ENCODE results near the gene ADI1. TPM values are rescaled to one million over a fixed set of nuclear protein-coding genes. Genes with fewer than 3 reads are reported as not detected.
"Not testable (repeated sequence)": the region's sequence is repeated elsewhere in the genome, so short reads cannot be mapped to it uniquely, and the experiment has no call there.

The ADI1 gene
- total RNA-seq, 5 donors from 2014 or later (not counting 1 experiment from before 2014, with no cell fraction given), result 20.9 to 29.0 (median 28.3) TPM

DNA sequence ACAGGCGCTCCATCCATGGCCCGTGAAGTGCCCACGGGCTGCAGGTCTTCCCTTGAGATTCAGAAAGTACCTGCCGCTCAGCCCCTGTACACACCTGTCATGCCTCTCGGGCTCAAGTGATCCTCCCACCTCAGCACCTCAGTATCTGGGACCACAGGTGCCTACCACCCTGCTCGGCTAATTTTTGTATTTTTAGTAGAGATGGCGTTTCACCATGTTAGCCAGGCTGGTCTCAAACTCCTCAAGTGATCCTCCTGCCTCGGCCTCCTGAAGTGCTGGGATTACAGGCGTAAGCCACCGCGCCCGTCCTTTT lies 26.9 kb downstream of the ADI1 start:
- H3K4me1 ChIP-seq (ENCODE audit: control insufficient read depth in 1 of 2, extremely low read depth in 1 of 2, insufficient read depth in 2 of 2, low read length in 2 of 2); H3K27me3 ChIP-seq (replicated peaks in 1 of 2; ENCODE audit: control insufficient read depth in 2 of 2, extremely low read depth in 1 of 2, insufficient read depth in 2 of 2, low read length in 1 of 2); H3K4me3 ChIP-seq (ENCODE audit: control insufficient read depth in 1 of 2, extremely low read depth in 1 of 2, low read length in 1 of 2); DNase-seq; ATAC-seq (replicated peaks in 1 of 4); POLR2A ChIA-PET; H3K9me3 ChIP-seq; H3K27ac ChIP-seq (ENCODE audit: low read length); H3K4me3 Mint-ChIP-seq; H3K27ac Mint-ChIP-seq; CTCF ChIA-PET; H3K27me3 Mint-ChIP-seq; H3K9me3 Mint-ChIP-seq; H3K4me1 Mint-ChIP-seq: not testable (repeated sequence)
- 96% methylated on average over 8 of the region's 12 CpGs for WGBS (ENCODE audit: insufficient coverage)
- H3K36me3 ChIP-seq (ENCODE audit: control insufficient read depth in 2 of 2, extremely low read depth in 1 of 2, insufficient read depth in 1 of 2, low read length in 1 of 2), result peaks cover 2 to 12% of the 10 kb centered on the region in 2 donors
- H3K36me3 Mint-ChIP-seq, result peaks cover 19% of the 10 kb centered on the region

DNA sequence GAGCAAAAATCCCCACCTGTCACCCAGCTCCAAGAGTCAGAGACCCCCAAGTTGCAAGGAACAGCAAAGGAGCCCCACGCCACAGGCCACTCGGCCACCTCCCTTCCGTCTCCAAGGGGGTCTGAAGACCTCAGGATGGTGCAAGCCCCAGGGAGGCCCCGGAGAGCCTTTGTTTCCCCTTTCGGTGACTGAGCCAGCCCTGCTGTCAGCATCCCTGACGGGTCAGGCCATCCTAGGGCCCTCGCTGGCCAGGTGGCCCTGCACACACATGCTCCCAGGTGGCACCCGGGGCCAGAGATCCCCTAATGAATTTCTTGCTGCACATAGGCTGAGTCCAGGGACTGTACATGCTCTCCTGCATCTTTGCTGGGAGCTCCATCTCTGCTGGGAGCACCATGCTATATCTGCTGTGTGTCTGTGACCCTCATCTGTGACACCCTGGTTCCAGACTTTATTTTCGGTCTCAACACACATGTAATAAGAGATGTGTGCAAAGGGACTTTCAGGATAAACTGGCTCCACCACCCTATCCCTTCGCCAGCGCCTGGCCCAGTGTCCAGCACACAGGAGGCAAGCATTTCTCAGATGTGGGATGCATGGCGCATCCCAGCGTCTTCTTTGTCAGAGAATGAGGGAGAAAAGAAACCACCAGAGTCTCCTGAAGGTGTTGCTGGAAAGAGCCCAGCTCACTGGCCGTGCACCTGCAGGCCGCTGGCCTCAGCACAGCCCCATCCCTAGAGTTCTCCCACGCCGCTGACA lies 27.4 kb downstream of the ADI1 start:
- no peaks in the 10 kb centered on the region for H3K4me1 ChIP-seq (ENCODE audit: control insufficient read depth in 1 of 2, extremely low read depth in 1 of 2, insufficient read depth in 2 of 2, low read length in 2 of 2)
- CTCF ChIA-PET, result no interaction called here
- H3K27ac ChIP-seq (ENCODE audit: low read length), result no peak overlapping the region
- no peak overlapping the region for H3K4me3 ChIP-seq (ENCODE audit: control insufficient read depth in 1 of 2, extremely low read depth in 1 of 2, low read length in 1 of 2)
- peaks cover 0 to 2% of the 10 kb centered on the region in 2 experiments for H3K27me3 ChIP-seq (replicated peaks in 1 of 2; ENCODE audit: control insufficient read depth in 2 of 2, extremely low read depth in 1 of 2, insufficient read depth in 2 of 2, low read length in 1 of 2)
- DNase-seq, result peak in 1 of 35 experiments; percentile 8
- Mint-ChIP-seq H3K4me1 (peaks cover 0 to 4% (median 0%) of the 10 kb centered on the region in 3 donors), H3K4me3 (no peak overlapping the region), H3K9me3 (no peaks in the 10 kb centered on the region), H3K36me3 (peaks cover 14% of the 10 kb centered on the region), H3K27me3 (no peaks in the 10 kb centered on the region), H3K27ac (no peak overlapping the region)
- ATAC-seq (replicated peaks in 1 of 4), result no peak
- POLR2A ChIA-PET, result interaction anchor here in 1 of 2 donors (0.6 kb wide), 1 partner anchor 61 kb away, joined by 3 read pairs; no protein-coding TSS in a partner anchor
- H3K36me3 ChIP-seq (ENCODE audit: control insufficient read depth in 2 of 2, extremely low read depth in 1 of 2, insufficient read depth in 1 of 2, low read length in 1 of 2), result peaks cover 2 to 6% of the 10 kb centered on the region in 2 donors
- 90% methylated on average over 16 of the region's 17 CpGs for WGBS (ENCODE audit: insufficient coverage)
- H3K9me3 ChIP-seq, result no peaks in the 10 kb centered on the region

DNA sequence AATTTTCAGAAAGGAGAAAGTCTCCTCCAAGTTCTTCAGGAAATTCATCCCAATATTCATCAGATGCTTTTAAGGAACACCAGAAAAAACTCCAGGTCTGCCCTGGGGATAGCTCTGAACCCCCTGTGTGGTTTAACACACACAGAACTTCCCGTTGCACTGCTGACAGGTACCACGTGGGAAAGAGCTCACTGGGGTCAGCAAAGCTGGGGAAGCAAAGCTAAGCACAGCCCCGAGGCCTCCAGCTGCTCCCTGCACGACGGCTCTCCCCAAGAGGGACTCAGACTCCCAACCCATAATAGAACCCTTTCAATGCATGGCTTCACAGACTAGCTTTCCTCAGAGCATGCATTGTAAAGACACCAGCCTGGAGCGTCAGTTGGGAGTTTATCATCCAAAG lies 28.0 kb downstream of the ADI1 start:
- Mint-ChIP-seq H3K4me3 (no peak overlapping the region), H3K36me3 (peaks cover 10% of the 10 kb centered on the region), H3K4me1 (peaks cover 0 to 4% (median 0%) of the 10 kb centered on the region in 3 donors), H3K27me3 (no peaks in the 10 kb centered on the region), H3K27ac (no peak overlapping the region), H3K9me3 (no peaks in the 10 kb centered on the region)
- H3K36me3 ChIP-seq (ENCODE audit: control insufficient read depth in 2 of 2, extremely low read depth in 1 of 2, insufficient read depth in 1 of 2, low read length in 1 of 2), result peaks cover 2 to 3% of the 10 kb centered on the region in 2 donors
- ATAC-seq (replicated peaks in 1 of 4) (no peak), DNase-seq (no peak)
- H3K9me3 ChIP-seq, result no peaks in the 10 kb centered on the region
- ChIA-PET POLR2A (interaction anchor here in 1 of 2 donors (0.6 kb wide), 1 partner anchor 62 kb away, joined by 3 read pairs; no protein-coding TSS in a partner anchor), CTCF (no interaction called here)
- WGBS (ENCODE audit: insufficient coverage), result 21% methylated on average over 6 of the region's 6 CpGs
- H3K27me3 ChIP-seq (replicated peaks in 1 of 2; ENCODE audit: control insufficient read depth in 2 of 2, extremely low read depth in 1 of 2, insufficient read depth in 2 of 2, low read length in 1 of 2), result peaks cover 0 to 2% of the 10 kb centered on the region in 2 experiments
- no peak overlapping the region for H3K4me3 ChIP-seq (ENCODE audit: control insufficient read depth in 1 of 2, extremely low read depth in 1 of 2, low read length in 1 of 2)
- H3K27ac ChIP-seq (ENCODE audit: low read length), result no peak overlapping the region
- no peaks in the 10 kb centered on the region for H3K4me1 ChIP-seq (ENCODE audit: control insufficient read depth in 1 of 2, extremely low read depth in 1 of 2, insufficient read depth in 2 of 2, low read length in 2 of 2)

DNA sequence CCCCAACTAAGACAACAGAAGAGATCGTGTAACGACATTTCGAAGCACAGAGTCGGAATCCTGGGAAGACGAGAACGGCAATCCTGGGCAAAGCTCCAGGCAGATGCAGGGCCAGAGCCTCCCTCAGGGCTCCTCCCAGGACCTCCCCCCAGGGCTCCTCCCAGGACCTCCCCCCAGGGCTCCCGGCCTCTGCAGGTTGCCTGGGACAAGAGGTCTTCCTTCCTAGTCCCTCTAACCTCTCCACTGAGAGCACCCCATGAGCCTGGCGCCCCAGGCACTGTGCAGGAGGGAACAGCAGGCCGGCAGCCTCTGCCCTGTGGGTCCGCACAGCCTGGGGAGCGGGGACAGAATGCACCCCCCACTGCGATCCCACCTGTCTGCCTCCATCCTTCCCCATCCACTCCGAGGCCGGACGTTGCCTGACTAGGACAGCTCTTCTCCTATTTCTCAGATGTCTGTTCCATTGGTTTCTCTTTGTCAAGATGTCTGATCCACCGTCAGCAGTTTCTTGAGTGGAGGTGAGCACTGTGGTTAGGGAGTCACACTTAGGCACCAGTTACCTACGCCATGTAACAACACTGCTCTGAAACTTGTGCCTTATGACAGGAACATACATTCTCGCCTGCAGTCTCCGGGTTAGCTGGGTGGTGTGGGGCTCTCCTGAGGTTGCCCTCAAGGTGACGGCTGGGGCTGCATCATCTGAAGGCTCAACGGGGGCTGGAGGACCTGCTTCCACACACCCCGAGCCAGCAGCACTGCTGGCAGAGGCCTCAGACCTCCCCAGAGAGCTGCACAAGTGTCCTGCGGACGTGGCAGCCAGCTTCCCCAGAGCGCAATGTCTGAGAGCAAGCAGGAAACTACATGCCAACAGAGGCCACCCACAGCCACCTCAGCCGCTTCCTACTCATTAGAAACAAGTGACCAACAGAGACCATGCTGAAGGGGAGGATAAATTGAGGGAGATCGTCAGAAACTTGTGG lies 28.9 kb downstream of the ADI1 start:
- H3K36me3 ChIP-seq (ENCODE audit: control insufficient read depth in 2 of 2, extremely low read depth in 1 of 2, insufficient read depth in 1 of 2, low read length in 1 of 2), result no peaks in the 10 kb centered on the region
- H3K9me3 ChIP-seq, result no peaks in the 10 kb centered on the region
- Mint-ChIP-seq H3K4me3 (no peak overlapping the region), H3K4me1 (peaks cover 0 to 4% (median 0%) of the 10 kb centered on the region in 3 donors), H3K27ac (peak overlapping the region in 1 of 2 donors; percentile 52), H3K9me3 (no peaks in the 10 kb centered on the region), H3K27me3 (no peaks in the 10 kb centered on the region), H3K36me3 (peaks cover 7% of the 10 kb centered on the region)
- ATAC-seq (replicated peaks in 1 of 4) (no peak), DNase-seq (no peak)
- no peaks in the 10 kb centered on the region for H3K4me1 ChIP-seq (ENCODE audit: control insufficient read depth in 1 of 2, extremely low read depth in 1 of 2, insufficient read depth in 2 of 2, low read length in 2 of 2)
- no peak overlapping the region for H3K27ac ChIP-seq (ENCODE audit: low read length)
- H3K27me3 ChIP-seq (replicated peaks in 1 of 2; ENCODE audit: control insufficient read depth in 2 of 2, extremely low read depth in 1 of 2, insufficient read depth in 2 of 2, low read length in 1 of 2), result peaks cover 0 to 2% of the 10 kb centered on the region in 2 experiments
- 76% methylated on average over 17 of the region's 27 CpGs for WGBS (ENCODE audit: insufficient coverage)
- ChIA-PET POLR2A (no interaction called here), CTCF (no interaction called here)
- H3K4me3 ChIP-seq (ENCODE audit: control insufficient read depth in 1 of 2, extremely low read depth in 1 of 2, low read length in 1 of 2), result no peak overlapping the region

DNA sequence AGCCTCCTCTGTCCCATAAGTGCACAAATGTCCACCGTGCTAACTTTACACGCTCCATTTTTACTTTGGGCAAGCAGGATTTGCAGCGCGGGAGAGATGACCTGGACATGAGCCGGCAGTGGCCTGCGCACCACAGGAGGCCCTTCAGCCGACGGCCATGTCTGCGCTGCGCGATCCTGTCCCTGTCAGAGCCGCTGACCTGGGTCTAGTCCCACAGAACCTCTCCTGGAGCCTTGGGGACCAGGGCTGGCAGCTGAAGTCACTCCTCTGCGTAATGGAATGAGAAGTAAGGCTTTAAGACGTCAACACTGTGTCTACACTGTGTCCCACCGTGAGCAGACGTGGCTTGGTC lies 29.6 kb downstream of the ADI1 start:
- no peak for ATAC-seq (replicated peaks in 1 of 4)
- CTCF ChIA-PET, result no interaction called here
- 93% methylated on average over 14 of the region's 16 CpGs for WGBS (ENCODE audit: insufficient coverage)
- H3K4me3 ChIP-seq (ENCODE audit: control insufficient read depth in 1 of 2, extremely low read depth in 1 of 2, low read length in 1 of 2), result no peak overlapping the region
- H3K27me3 Mint-ChIP-seq, result no peaks in the 10 kb centered on the region
- H3K36me3 Mint-ChIP-seq, result peaks cover 5% of the 10 kb centered on the region
- peak overlapping the region in 1 of 2 donors; percentile 52 for H3K27ac Mint-ChIP-seq
- H3K9me3 ChIP-seq, result no peaks in the 10 kb centered on the region
- DNase-seq, result no peak
- POLR2A ChIA-PET, result no interaction called here
- no peaks in the 10 kb centered on the region for H3K9me3 Mint-ChIP-seq
- H3K4me1 ChIP-seq (ENCODE audit: control insufficient read depth in 1 of 2, extremely low read depth in 1 of 2, insufficient read depth in 2 of 2, low read length in 2 of 2), result no peaks in the 10 kb centered on the region
- H3K27me3 ChIP-seq (replicated peaks in 1 of 2; ENCODE audit: control insufficient read depth in 2 of 2, extremely low read depth in 1 of 2, insufficient read depth in 2 of 2, low read length in 1 of 2), result no peaks in the 10 kb centered on the region
- H3K36me3 ChIP-seq (ENCODE audit: control insufficient read depth in 2 of 2, extremely low read depth in 1 of 2, insufficient read depth in 1 of 2, low read length in 1 of 2), result no peaks in the 10 kb centered on the region
- H3K27ac ChIP-seq (ENCODE audit: low read length), result no peak overlapping the region
- peaks cover 0 to 4% (median 0%) of the 10 kb centered on the region in 3 donors for H3K4me1 Mint-ChIP-seq
- no peak overlapping the region for H3K4me3 Mint-ChIP-seq

DNA sequence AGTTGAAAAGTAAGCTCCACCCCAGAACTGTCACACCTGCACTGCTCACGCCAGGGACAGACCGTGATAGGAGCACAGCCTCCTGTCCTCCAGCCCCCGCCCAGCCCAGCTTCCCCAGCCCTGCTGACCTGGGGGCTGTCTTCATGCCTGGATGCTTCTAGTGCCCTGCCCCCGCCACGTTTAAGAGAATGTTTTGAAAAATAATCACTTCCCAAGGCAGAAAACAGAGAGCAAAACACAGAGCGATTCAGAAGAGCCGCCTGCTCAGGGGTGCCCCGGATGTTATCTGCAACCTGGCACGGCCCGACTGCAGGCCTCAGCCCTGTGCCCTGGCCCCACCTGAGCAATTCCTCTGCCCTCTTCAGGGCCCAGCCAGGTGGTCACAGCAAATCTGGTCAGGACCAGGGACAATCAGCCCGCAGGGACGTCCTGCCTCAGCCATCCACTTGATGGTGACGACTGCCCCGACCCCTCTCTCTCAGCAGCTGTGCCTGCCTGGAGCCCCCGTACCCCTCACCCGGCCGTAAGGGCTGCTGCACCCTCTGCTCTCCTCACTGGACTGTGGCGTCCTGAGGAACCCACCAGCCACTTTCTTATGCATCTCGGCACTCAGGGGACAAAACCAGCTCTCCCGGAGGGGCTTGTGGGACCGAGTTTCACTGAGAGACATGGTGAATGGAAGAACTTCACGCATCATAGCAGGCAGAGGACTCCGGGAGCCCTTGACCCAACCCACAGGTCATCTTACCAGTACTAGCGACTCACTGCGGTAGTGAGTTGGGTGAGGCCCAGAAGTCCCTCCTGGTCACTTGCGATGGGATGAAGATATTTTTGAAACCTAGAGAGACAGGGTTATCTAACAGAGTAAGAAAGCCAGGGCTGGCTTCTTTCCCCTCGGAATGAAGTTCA lies 30.2 kb downstream of the ADI1 start:
- Histone ChIP-seq H3K4me3 (ENCODE audit: control insufficient read depth in 1 of 2, extremely low read depth in 1 of 2, low read length in 1 of 2) (no peak overlapping the region), H3K4me1 (ENCODE audit: control insufficient read depth in 1 of 2, extremely low read depth in 1 of 2, insufficient read depth in 2 of 2, low read length in 2 of 2) (no peaks in the 10 kb centered on the region), H3K27ac (ENCODE audit: low read length) (no peak overlapping the region), H3K9me3 (no peaks in the 10 kb centered on the region), H3K27me3 (replicated peaks in 1 of 2; ENCODE audit: control insufficient read depth in 2 of 2, extremely low read depth in 1 of 2, insufficient read depth in 2 of 2, low read length in 1 of 2) (no peaks in the 10 kb centered on the region), H3K36me3 (ENCODE audit: control insufficient read depth in 2 of 2, extremely low read depth in 1 of 2, insufficient read depth in 1 of 2, low read length in 1 of 2) (no peaks in the 10 kb centered on the region)
- H3K36me3 Mint-ChIP-seq, result peaks cover 5% of the 10 kb centered on the region
- DNase-seq, result peak in 1 of 35 experiments; percentile 11
- peaks cover 0 to 4% (median 0%) of the 10 kb centered on the region in 3 donors for H3K4me1 Mint-ChIP-seq
- no peaks in the 10 kb centered on the region for H3K27me3 Mint-ChIP-seq
- ATAC-seq (replicated peaks in 1 of 4), result no peak
- WGBS (ENCODE audit: insufficient coverage), result 90% methylated on average over 18 of the region's 27 CpGs
- H3K27ac Mint-ChIP-seq, result no peak overlapping the region
- POLR2A ChIA-PET, result no interaction called here
- CTCF ChIA-PET, result no interaction called here
- no peaks in the 10 kb centered on the region for H3K9me3 Mint-ChIP-seq
- H3K4me3 Mint-ChIP-seq, result no peak overlapping the region

Measured in T-cell (primary cell).